ENCODE results near the gene GEN1.
A peak's percentile ranks its signal among the peaks of the same experiment; 100 is the strongest.
"Not testable (repeated sequence)": the region's sequence is repeated elsewhere in the genome, so short reads cannot be mapped to it uniquely, and the experiment has no call there.

GEN1 gene

GRCh38 chr2:17823646-17824045, 69.7 kb downstream of the GEN1 start:
- DNase-seq (ENCODE audit: low read depth) = not testable (repeated sequence)

GRCh38 chr2:17827316-17827715, 73.4 kb downstream of the GEN1 start:
- no peak for DNase-seq (ENCODE audit: low read depth)

GRCh38 chr2:17827785-17828184, 73.8 kb downstream of the GEN1 start:
- DNase-seq (ENCODE audit: low read depth) = no peak

GRCh38 chr2:17830053-17831034, 76.4 kb downstream of the GEN1 start:
- DNase-seq (ENCODE audit: low read depth) = peak; percentile 15

- DNase-seq (ENCODE audit: low read depth) = no peak
Measured at GRCh38 chr2:17835516-17835915, 81.6 kb downstream of the GEN1 start.
